Esophagus squamous epithelium (tissue), 5 donors: ENCODE data around the gene TUB. TPM values are rescaled to one million over a fixed set of nuclear protein-coding genes. Genes with fewer than 3 reads are reported as not detected.

ENCODE experiments used
- DNase-seq: peaks from one replicate; lab custom pipeline; 2025; lab: John Stamatoyannopoulos, UW
- H3K27ac ChIP-seq, 4 donors: fragments of 200-600 bp; sonication (generic); one replicate each; pipeline ENCODE4 v1.5.1; 2016 to 2019; ENCODE audit warnings: mild to moderate bottlenecking in 1 of 4
- H3K27me3 ChIP-seq, 4 donors: fragments of 200-600 bp; sonication (generic); 1 replicate in 3 of 4; 2 replicates in 1 of 4; pipeline versions ENCODE4 v1.5.1 to v1.6.0; 2017 to 2021; ENCODE audit warnings: antibody characterized with exemption in 1 of 4
- H3K36me3 ChIP-seq, 3 donors: fragments of 200-600 bp; sonication (generic); one replicate each; pipeline ENCODE4 v1.5.1; 2016 to 2019
- H3K4me1 ChIP-seq, 3 donors: fragments of 200-600 bp; sonication (generic); one replicate each; pipeline ENCODE4 v1.5.1; 2017 to 2019
- H3K4me3 ChIP-seq, 4 donors: fragments of 200-600 bp; sonication (generic); 1 replicate in 3 of 4; 2 replicates in 1 of 4; pipeline ENCODE4 v1.5.1; 2016 to 2019; ENCODE audit warnings: mild to moderate bottlenecking in 2 of 4, moderate library complexity in 1 of 4
- H3K9me3 ChIP-seq, 3 donors: fragments of 200-600 bp; sonication (generic); one replicate each; pipeline ENCODE4 v1.5.1; 2016 to 2019
- POLR2A ChIP-seq, 4 donors: fragments of 450-650 bp; IDR thresholded peaks; one replicate each; pipeline ENCODE4 v1.6.1; 2017; ENCODE audit warnings: antibody characterized with exemption in 4 of 4, mild to moderate bottlenecking in 4 of 4, moderate library complexity in 3 of 4
- WGBS, 2 donors: methylation state at CpG; one replicate each; pipeline ENCODE4 v1.1.5; 2018; 5-methylcytosine and 5-hydroxymethylcytosine counted together
- intact Hi-C: fragments of 100-400 bp; cut with DNase I; formaldehyde crosslinking; loops from one replicate; pipeline ENCODE4 v1.15.0; 2022
- total RNA-seq, 4 donors: library from RNA; depleted of rRNA; stranded (reverse); fragments of >200 nt; gene quantifications; one replicate each; pipeline ENCODE4 v1.1.0, GENCODE V29; 2016
- TF ChIP-seq, protein P1 (sequence below), 6 experiments: fragments of 450-650 bp in 4 of 6; fragments of 200-600 bp in 2 of 6; sonication (generic) in 2 of 6; IDR thresholded peaks; one replicate each; pipeline ENCODE4 v1.5.1; 2016 to 2019; ENCODE audit warnings: antibody characterized with exemption in 6 of 6, mild to moderate bottlenecking in 4 of 6, moderate library complexity in 4 of 6
- donor health status: DM: yes; HTN: yes; CAD: no.

The TUB gene
- total RNA-seq, 4 donors from 2014 or later, result 1.7 to 6.1 (median 2.4) TPM

DNA sequence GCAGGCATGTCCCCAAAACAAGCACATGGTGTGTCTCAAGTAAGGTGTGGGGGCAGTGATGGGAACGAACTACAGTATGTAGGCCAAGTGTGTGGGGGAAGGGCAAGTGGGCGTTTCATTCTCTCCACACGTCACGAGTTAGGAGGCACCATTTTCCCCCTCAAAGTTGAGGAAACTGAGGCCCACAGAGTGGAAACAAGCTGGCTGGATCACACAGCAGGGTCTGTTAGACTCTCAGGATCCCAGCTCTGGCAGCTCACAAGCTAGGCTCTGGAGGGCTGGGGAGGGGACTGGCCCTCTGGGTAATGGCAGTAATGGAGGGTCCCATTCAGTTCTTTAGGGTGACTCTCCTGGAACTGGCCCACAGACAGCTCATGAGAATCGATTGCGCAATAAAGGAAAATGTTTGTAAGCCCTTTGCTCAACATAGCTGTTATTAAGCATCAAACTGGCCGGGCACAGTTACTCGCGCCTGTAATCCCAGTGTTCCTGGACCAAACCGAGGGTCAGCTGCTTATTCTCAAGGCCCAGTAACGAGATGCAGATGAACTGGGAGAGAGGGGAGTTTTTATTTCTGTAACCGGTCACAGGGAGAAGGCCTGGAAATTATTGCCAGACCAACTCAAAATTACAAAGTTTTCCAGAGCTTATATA is 24.1 kb upstream of the TUB start:
- H3K4me1 ChIP-seq, result peaks cover 0 to 21% (median 13%) of the 10 kb centered on the region in 3 donors
- 52 to 60% methylated on average over 12 of the region's 12 CpGs for WGBS, 2 donors

DNA sequence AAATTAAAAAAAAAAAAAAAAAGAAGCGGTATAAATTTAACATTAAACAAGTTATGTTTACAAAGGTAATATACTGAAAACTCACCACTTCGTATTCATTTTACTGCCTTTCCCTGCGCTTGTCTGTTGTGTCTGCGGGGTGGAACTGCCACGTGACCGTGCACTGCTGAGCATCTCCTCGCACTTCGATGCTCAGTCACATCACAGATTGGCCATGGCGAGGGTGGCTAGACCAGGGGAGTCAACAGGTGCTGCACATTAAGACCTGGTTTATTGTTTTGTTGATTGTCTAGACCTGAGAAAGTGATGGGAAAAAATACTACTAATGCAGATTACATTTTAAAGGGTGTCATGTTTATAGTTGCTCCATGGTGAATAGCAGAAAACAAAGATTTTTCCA is 22.8 kb upstream of the TUB start:
- no peak for DNase-seq
- Histone ChIP-seq H3K36me3 (no peaks in the 10 kb centered on the region), H3K27ac (no peak overlapping the region), H3K27me3 (no peaks in the 10 kb centered on the region), H3K4me1 (peaks cover 0 to 32% (median 22%) of the 10 kb centered on the region in 3 donors), H3K9me3 (no peaks in the 10 kb centered on the region), H3K4me3 (no peak overlapping the region)
- intact Hi-C loops, result no loop called here
- WGBS, 2 donors, result 85 to 94% methylated on average over 9 of the region's 9 CpGs
- no peak for TF ChIP-seq POLR2A (IDR thresholded peaks at IDR 0.05)
- TF ChIP-seq, protein P1, sequence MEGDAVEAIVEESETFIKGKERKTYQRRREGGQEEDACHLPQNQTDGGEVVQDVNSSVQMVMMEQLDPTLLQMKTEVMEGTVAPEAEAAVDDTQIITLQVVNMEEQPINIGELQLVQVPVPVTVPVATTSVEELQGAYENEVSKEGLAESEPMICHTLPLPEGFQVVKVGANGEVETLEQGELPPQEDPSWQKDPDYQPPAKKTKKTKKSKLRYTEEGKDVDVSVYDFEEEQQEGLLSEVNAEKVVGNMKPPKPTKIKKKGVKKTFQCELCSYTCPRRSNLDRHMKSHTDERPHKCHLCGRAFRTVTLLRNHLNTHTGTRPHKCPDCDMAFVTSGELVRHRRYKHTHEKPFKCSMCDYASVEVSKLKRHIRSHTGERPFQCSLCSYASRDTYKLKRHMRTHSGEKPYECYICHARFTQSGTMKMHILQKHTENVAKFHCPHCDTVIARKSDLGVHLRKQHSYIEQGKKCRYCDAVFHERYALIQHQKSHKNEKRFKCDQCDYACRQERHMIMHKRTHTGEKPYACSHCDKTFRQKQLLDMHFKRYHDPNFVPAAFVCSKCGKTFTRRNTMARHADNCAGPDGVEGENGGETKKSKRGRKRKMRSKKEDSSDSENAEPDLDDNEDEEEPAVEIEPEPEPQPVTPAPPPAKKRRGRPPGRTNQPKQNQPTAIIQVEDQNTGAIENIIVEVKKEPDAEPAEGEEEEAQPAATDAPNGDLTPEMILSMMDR (IDR thresholded peaks at IDR 0.05), result no peak

More for the DNA sequence above, 24.1 kb upstream of the TUB start:
- Histone ChIP-seq H3K27me3 (no peaks in the 10 kb centered on the region), H3K27ac (peak overlapping the region in 2 of 4 donors; percentile 48 to 55), H3K4me3 (no peak overlapping the region), H3K9me3 (no peaks in the 10 kb centered on the region), H3K36me3 (no peaks in the 10 kb centered on the region)
- DNase-seq, result no peak
- intact Hi-C loops, result no loop called here
- TF ChIP-seq, protein P1 (IDR thresholded peaks at IDR 0.05), result no peak
- no peak for TF ChIP-seq POLR2A (IDR thresholded peaks at IDR 0.05)

DNA sequence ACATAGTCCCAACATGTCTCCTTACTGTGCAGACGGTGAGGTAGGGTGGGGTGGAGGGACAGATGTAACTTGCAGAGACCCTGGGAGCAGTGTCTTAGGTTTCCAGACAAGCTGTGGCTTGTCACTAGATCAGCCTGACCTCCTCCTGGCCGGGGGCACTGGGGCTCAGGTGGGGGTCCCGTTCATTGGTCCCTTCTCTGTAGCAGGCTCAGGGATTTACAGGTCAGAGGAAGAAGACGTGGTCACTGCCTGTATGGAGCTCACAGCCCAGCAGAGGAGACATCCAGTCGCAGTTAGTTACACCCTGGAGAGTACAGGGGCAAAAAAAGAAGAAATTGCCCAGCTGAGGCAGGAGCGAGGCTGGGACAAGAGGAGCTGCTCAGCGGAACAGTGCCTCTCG is 22.0 kb upstream of the TUB start:
- intact Hi-C loops, result no loop called here
- DNase-seq, result no peak
- H3K4me1 ChIP-seq, result peaks cover 0 to 38% (median 22%) of the 10 kb centered on the region in 3 donors
- no peak overlapping the region for H3K27ac ChIP-seq
- H3K9me3 ChIP-seq, result no peaks in the 10 kb centered on the region
- H3K27me3 ChIP-seq, result no peaks in the 10 kb centered on the region
- WGBS, 2 donors, result 77 to 85% methylated on average over 6 to 8 of the region's 8 CpGs
- TF ChIP-seq, protein P1 (IDR thresholded peaks at IDR 0.05), result no peak
- TF ChIP-seq POLR2A (IDR thresholded peaks at IDR 0.05), result no peak
- H3K4me3 ChIP-seq, result no peak overlapping the region
- H3K36me3 ChIP-seq, result no peaks in the 10 kb centered on the region

DNA sequence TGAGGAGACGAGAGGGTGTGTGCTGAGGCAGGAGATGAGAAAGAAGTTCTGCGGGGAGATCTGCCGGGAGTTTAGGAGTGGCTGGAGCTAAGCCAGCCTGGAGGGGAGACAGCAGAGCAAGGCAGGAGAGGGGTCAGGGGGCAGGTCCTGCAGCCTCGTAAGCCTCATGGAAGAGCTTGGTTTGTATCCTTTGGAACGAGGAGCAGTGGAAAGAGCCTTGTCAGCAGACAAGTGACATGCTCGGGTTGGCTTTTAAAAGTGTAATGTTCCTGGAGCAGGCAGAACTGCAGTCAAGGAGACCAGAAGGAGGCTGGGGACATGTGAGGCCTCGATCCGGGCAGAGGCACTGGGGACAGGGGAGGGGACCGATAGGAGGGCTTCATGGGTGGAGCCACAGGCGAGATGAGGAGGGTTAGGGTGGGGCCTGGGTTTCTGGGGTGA is 21.4 kb upstream of the TUB start:
- 49 to 52% methylated on average over 9 to 10 of the region's 10 CpGs for WGBS, 2 donors
- peaks cover 0 to 43% (median 22%) of the 10 kb centered on the region in 3 donors for H3K4me1 ChIP-seq
- H3K9me3 ChIP-seq, result no peaks in the 10 kb centered on the region
- TF ChIP-seq, protein P1 (IDR thresholded peaks at IDR 0.05), result no peak
- TF ChIP-seq POLR2A (IDR thresholded peaks at IDR 0.05), result no peak
- no peaks in the 10 kb centered on the region for H3K27me3 ChIP-seq
- H3K4me3 ChIP-seq, result no peak overlapping the region
- H3K36me3 ChIP-seq, result no peaks in the 10 kb centered on the region
- DNase-seq, result no peak
- H3K27ac ChIP-seq, result no peak overlapping the region
- intact Hi-C loops, result no loop called here

DNA sequence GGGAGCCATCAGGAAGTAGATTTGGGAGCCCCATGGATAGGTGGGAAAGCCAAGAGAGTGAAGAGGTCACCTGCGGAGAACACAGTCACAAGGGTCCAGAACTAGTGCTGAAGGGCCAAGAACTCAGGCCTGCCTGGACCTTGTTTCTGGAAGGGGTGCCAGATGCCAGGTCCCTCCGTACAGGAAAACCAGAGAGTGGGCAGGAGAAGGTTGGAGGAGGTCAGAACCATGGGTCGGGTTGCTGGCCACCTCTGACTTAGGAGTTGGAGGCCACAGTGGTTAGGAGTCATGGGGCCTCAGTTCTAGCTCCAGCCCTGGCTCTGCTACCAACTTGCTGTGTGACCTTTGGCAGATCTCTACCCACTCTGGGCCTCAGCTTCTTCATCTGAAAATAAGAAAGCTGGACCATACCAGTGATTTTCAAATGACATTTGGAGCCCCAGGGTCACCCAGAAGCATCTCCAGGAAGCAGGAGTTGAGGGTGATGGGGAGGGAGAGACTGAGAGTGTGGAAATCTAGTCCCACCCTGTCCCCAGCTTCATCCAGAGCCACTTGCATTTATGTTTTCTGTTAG is 20.8 kb upstream of the TUB start:
- intact Hi-C loops, result no loop called here
- Histone ChIP-seq H3K9me3 (no peaks in the 10 kb centered on the region), H3K27ac (no peak overlapping the region), H3K4me3 (no peak overlapping the region), H3K36me3 (no peaks in the 10 kb centered on the region), H3K27me3 (no peaks in the 10 kb centered on the region), H3K4me1 (peaks cover 0 to 43% (median 22%) of the 10 kb centered on the region in 3 donors)
- no peak for DNase-seq
- TF ChIP-seq, protein P1 (IDR thresholded peaks at IDR 0.05), result no peak
- TF ChIP-seq POLR2A (IDR thresholded peaks at IDR 0.05), result no peak
- WGBS, 2 donors, result 83 to 90% methylated on average over 3 of the region's 3 CpGs
